ENCODE measurements around the gene PTPA. TPM values are rescaled to one million over a fixed set of nuclear protein-coding genes. Genes with fewer than 3 reads are reported as not detected.

PTPA gene
- total and polyA plus RNA-seq, 10 of the 15 experiments (the other 5 are each of a cell fraction or from before 2014, with no cell fraction given) = 1.6 to 111 (median 55.1) TPM

- TF ChIP-seq IRF4 (IDR thresholded peaks at IDR 0.05; ENCODE audit: low read depth, low read length) (0 out of 2 replicates have a peak, but pooled peaks have one; percentile 13), HDAC6 (IDR thresholded peaks at IDR 0.05; ENCODE audit: unreplicated experiment) (no peak), ATF7 (IDR thresholded peaks at IDR 0.05; ENCODE audit: low read depth) (no peak)
Measured at GRCh38 chr9:129139233-129139992, 28.2 kb downstream of the PTPA start (continued).

- FAIRE-seq (peak; percentile 97), ATAC-seq (peak; percentile 74), DNase-seq (ENCODE audit: low read depth, low spot score) (peak; percentile 93)
- in situ Hi-C loops (cut with MboI) (no loop called here), intact Hi-C loops (cut with micrococcal nuclease; ENCODE audit: unreplicated experiment) (loop anchor here (1.0 to 5.0 kb wide), 5 partner anchors 35 to 642 kb away; no protein-coding TSS in a partner anchor)
- no peaks in the 10 kb centered on the region for H4K20me1 ChIP-seq (ENCODE audit: control insufficient read depth, insufficient read depth)
- peak overlapping the region; percentile 100 for H3K27ac ChIP-seq (ENCODE audit: control insufficient read depth, insufficient read depth)
- H3K4me1 ChIP-seq (ENCODE audit: control insufficient read depth, insufficient read depth, low read length) = peaks cover 43% of the 10 kb centered on the region
- ChIA-PET SMC1A (ENCODE audit: uncharacterized antibody, unreplicated experiment) (interaction anchor here (0.5 to 8.1 kb wide), 25 partner anchors 8 to 484 kb away, joined by 3 to 116 read pairs (median 5); partner anchors contain the start of genes C9orf50, IER5L, NTMT1 and SH3GLB2), POLR2A (interaction anchor here (0.5 to 2.7 kb wide), 22 partner anchors 9 to 968 kb away, joined by 3 to 21 read pairs (median 4); partner anchors contain the start of genes CRAT, IER5L, NTMT1 and PTPA), CTCF (interaction anchor here (0.6 to 11.0 kb wide), 30 partner anchors 9 to 651 kb away, joined by 3 to 273 read pairs (median 8); partner anchors contain the start of genes C9orf50, CRAT, IER5L and NTMT1), RAD21 (ENCODE audit: unreplicated experiment) (interaction anchor here (0.6 to 7.8 kb wide), 30 partner anchors 9 to 752 kb away, joined by 3 to 197 read pairs (median 5); partner anchors contain the start of genes DOLK, IER5L, NTMT1 and NUP188)
- H3K9me3 ChIP-seq (replicated peaks; ENCODE audit: control insufficient read depth, insufficient read depth, low read length) = no peaks in the 10 kb centered on the region
- peak overlapping the region; percentile 84 for H2AFZ ChIP-seq (ENCODE audit: control insufficient read depth, low read depth, low read length)
- H3K79me2 ChIP-seq (ENCODE audit: control insufficient read depth, insufficient read depth, low read length) = peaks cover 7% of the 10 kb centered on the region
- H3K4me2 ChIP-seq (ENCODE audit: control insufficient read depth, insufficient read depth) = peak overlapping the region; percentile 100
- H3K9ac ChIP-seq (ENCODE audit: control insufficient read depth, insufficient read depth, low read length) = peak overlapping the region; percentile 95
- peak overlapping the region; percentile 45 for H3K4me3 ChIP-seq
- H3K36me3 ChIP-seq (ENCODE audit: control insufficient read depth in 2 of 2, insufficient read depth in 2 of 2, low read length in 1 of 2) = peaks cover 0 to 27% of the 10 kb centered on the region in 2 experiments; a peak in 3 of 4 replicates
- under 1% methylated on average over 11 of the region's 11 CpGs for WGBS (ENCODE audit: insufficient coverage, insufficient replicate concordance, low lambda C conversion rate, missing lambda C conversion rate)
- TSS peak; percentile 76 for BruUV-seq (replicated peaks)
- H3K27me3 ChIP-seq (replicated peaks in 1 of 2; ENCODE audit: control insufficient read depth in 2 of 2, insufficient read depth in 2 of 2, low read length in 1 of 2) = no peaks in the 10 kb centered on the region
- no peak for TF ChIP-seq NR2C2 (IDR thresholded peaks at IDR 0.05; ENCODE audit: borderline replicate concordance, control insufficient read depth, insufficient read length, low read depth)
- no peak for TF ChIP-seq WRNIP1 (IDR thresholded peaks at IDR 0.05; ENCODE audit: borderline replicate concordance, low read depth, low read length)
- no peak for TF ChIP-seq NFYB (IDR thresholded peaks at IDR 0.05; ENCODE audit: insufficient read depth, low read depth, low read length)
- TF ChIP-seq CTCF (IDR thresholded peaks at IDR 0.05 in 2 of 3, conservative IDR thresholded peaks at IDR 0.05 in 1 of 3; ENCODE audit: control insufficient read depth in 2 of 3, extremely low read depth in 1 of 3, insufficient read depth in 1 of 3, low read depth in 3 of 3, low read length in 3 of 3) = no peak
- TF ChIP-seq NFIC (IDR thresholded peaks at IDR 0.05; ENCODE audit: low read depth, low read length) = peak; percentile 97
- TF ChIP-seq BCL11A (IDR thresholded peaks at IDR 0.05; ENCODE audit: low read depth, low read length) = peak; percentile 99
- TF ChIP-seq IRF3 (IDR thresholded peaks at IDR 0.05) = no peak
- no peak for TF ChIP-seq CHD4 (IDR thresholded peaks at IDR 0.05)
- peak; percentile 92 for TF ChIP-seq NBN (IDR thresholded peaks at IDR 0.05)
- no peak for TF ChIP-seq KLF5 (IDR thresholded peaks at IDR 0.05; ENCODE audit: partially characterized antibody)
- 0 out of 2 replicates have a peak, but pooled peaks have one; percentile 62 for TF ChIP-seq GABPA (IDR thresholded peaks at IDR 0.05; ENCODE audit: low read depth)
Measured at GRCh38 chr9:129139993-129140396, 28.8 kb downstream of the PTPA start.
